Measurements from ENCODE around the gene ZNF133.

DNA sequence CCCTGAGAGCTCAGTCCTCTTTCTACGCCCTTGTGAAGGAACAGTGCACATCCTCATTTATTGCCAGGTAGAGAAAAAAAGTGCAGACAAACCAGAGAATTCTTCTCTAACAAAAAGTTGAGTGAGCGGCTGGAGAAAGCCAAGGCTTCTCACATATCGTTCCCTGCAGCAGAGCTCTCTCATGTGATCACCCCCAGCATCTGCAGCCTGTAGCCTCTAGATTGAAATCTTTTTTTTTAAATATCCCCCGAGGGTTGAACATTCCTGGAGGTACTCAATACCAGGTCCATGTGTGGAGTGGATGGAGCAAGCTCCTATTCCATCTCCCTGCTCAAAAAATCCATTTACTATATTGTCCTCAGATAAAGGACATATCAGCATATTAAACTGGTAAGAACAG lies 22.9 kb upstream of the ZNF133 start:
- no peak for TF ChIP-seq CTCF (IDR thresholded peaks at IDR 0.05; ENCODE audit: low read depth, low read length, poor library complexity, severe bottlenecking)
- no peak for TF ChIP-seq EZH2phosphoT487 (IDR thresholded peaks at IDR 0.05; ENCODE audit: borderline replicate concordance, low read length)
